H1 (cell line): ENCODE results near the gene CTIF. TPM values are rescaled to one million over a fixed set of nuclear protein-coding genes. Genes with fewer than 3 reads are reported as not detected.

Experiments used
- CTCF ChIA-PET: fragments of 300-600 bp; sonication (Branson Sonifier 250); formaldehyde crosslinking; loops from one replicate; lab custom pipeline; 2021; ENCODE audit not compliant: partially characterized antibody; lab: Charles Lee
- POLR2A ChIA-PET: fragments of 300-600 bp; sonication (Branson Sonifier 250); formaldehyde crosslinking; loops from one replicate; lab custom pipeline; 2021; ENCODE audit warnings: inconsistent platforms; ENCODE audit not compliant: partially characterized antibody; lab: Charles Lee
- DNase-seq, 2 experiments: peaks; one replicate each; pipeline versions ENCODE4 v3.0.0 to v3.0.0-alpha.2; 2010 to 2022; ENCODE audit warnings: low spot score in 2 of 2, low read depth in 1 of 2, mixed read lengths in 1 of 2
- FAIRE-seq: peaks from 2 replicates; lab custom pipeline; 2011; peaks lifted over from hg19 to GRCh38; lab: Jason Lieb, UNC
- H2AFZ ChIP-seq: 2 replicates; pipeline ENCODE4 v1.8.1; 2012; ENCODE audit warnings: low read length, inconsistent platforms
- H2AK5ac ChIP-seq: 2 replicates; pipeline ENCODE4 v1.6.1; 2013; ENCODE audit warnings: low read depth, low read length
- H2BK120ac ChIP-seq: replicated peaks from 2 replicates; pipeline ENCODE3; 2013; ENCODE audit warnings: low read depth, low read length, inconsistent platforms
- H2BK12ac ChIP-seq: 2 replicates; pipeline ENCODE4 v1.6.1; 2013; ENCODE audit warnings: low read depth, low read length
- H2BK15ac ChIP-seq: 2 replicates; pipeline ENCODE4 v1.6.1; 2013; ENCODE audit warnings: low read length
- H2BK20ac ChIP-seq: 2 replicates; pipeline ENCODE4 v1.6.1; 2013; ENCODE audit warnings: low read length
- H2BK5ac ChIP-seq: 2 replicates; pipeline ENCODE4 v1.6.1; 2013; ENCODE audit warnings: low read depth, low read length
- H3K14ac ChIP-seq: 2 replicates; pipeline ENCODE4 v1.6.1; 2013; ENCODE audit warnings: inconsistent platforms; ENCODE audit not compliant: insufficient read length
- H3K18ac ChIP-seq: 2 replicates; pipeline ENCODE4 v1.6.1; 2013; ENCODE audit warnings: low read length; ENCODE audit errors: extremely low read depth
- H3K23ac ChIP-seq: 2 replicates; pipeline ENCODE4 v1.6.1; 2013; ENCODE audit warnings: inconsistent platforms; ENCODE audit not compliant: insufficient read length
- H3K23me2 ChIP-seq: 2 replicates; pipeline ENCODE4 v1.6.1; 2013; ENCODE audit warnings: low read depth, low read length
- H3K27ac ChIP-seq: 2 replicates; pipeline ENCODE4 v1.6.1; 2011; ENCODE audit warnings: low read depth, low read length, inconsistent platforms
- H3K27me3 ChIP-seq, 4 experiments: replicated peaks in 1 of 4; 1 replicate in 1 of 4; 2 replicates in 3 of 4; pipeline versions ENCODE4 v1.6.1 to v1.8.1; 2011 to 2013; ENCODE audit warnings: low read length in 3 of 4, mild to moderate bottlenecking in 3 of 4, inconsistent platforms in 2 of 4, mixed read lengths in 2 of 4, moderate library complexity in 1 of 4; ENCODE audit not compliant: control insufficient read depth in 3 of 4, insufficient read depth in 3 of 4; ENCODE audit errors: extremely low read depth in 1 of 4
- H3K36me3 ChIP-seq, 4 experiments: 2 replicates each; pipeline versions ENCODE4 v1.6.1 to v1.8.1; 2011 to 2013; ENCODE audit warnings: mild to moderate bottlenecking in 4 of 4, low read length in 3 of 4, moderate library complexity in 2 of 4, control low read depth in 1 of 4, inconsistent platforms in 1 of 4; ENCODE audit not compliant: insufficient read depth in 4 of 4, control insufficient read depth in 2 of 4
- H3K4ac ChIP-seq: replicated peaks from 2 replicates; pipeline ENCODE3; 2013; ENCODE audit warnings: low read length, low read depth, mixed read lengths, inconsistent platforms; ENCODE audit not compliant: insufficient read length
- H3K4me1 ChIP-seq, 4 experiments: replicated peaks in 1 of 4; 1 replicate in 1 of 4; 2 replicates in 3 of 4; pipeline versions ENCODE4 v1.6.1 to v1.8.1; 2011 to 2013; ENCODE audit warnings: low read length in 3 of 4, inconsistent platforms in 2 of 4, mixed read lengths in 1 of 4; ENCODE audit not compliant: insufficient read depth in 4 of 4, control insufficient read depth in 3 of 4
- H3K4me2 ChIP-seq, 2 experiments: 2 replicates each; pipeline versions ENCODE4 v1.6.1 to v1.8.1; 2011 to 2013; ENCODE audit warnings: low read depth in 2 of 2, low read length in 2 of 2, control low read depth in 1 of 2, inconsistent platforms in 1 of 2, mild to moderate bottlenecking in 1 of 2; ENCODE audit not compliant: insufficient read depth in 1 of 2
- H3K4me3 ChIP-seq, 4 experiments: fragments of 200-600, 300-600 bp in 1 of 4; sonication (generic), shearing (Covaris generic), sonication (Bioruptor Twin) in 1 of 4; 2 replicates each; pipeline versions ENCODE4 v1.5.1 to v1.8.1; 2011 to 2016; ENCODE audit warnings: low read length in 4 of 4, low read depth in 3 of 4, control low read depth in 2 of 4, inconsistent platforms in 2 of 4, mild to moderate bottlenecking in 2 of 4, mixed read lengths in 1 of 4, moderate library complexity in 1 of 4; ENCODE audit not compliant: insufficient read depth in 2 of 4; ENCODE audit errors: extremely low read depth in 1 of 4
- H3K56ac ChIP-seq: replicated peaks from 2 replicates; pipeline ENCODE3; 2013; ENCODE audit warnings: low read depth, mild to moderate bottlenecking, mixed read lengths, low read length, inconsistent platforms; ENCODE audit not compliant: insufficient read length
- H3K79me1 ChIP-seq: 2 replicates; pipeline ENCODE4 v1.6.1; 2013; ENCODE audit warnings: low read depth, low read length, control low read depth
- H3K79me2 ChIP-seq, 2 experiments: 2 replicates each; pipeline versions ENCODE4 v1.6.1 to v1.8.1; 2012 to 2013; ENCODE audit warnings: low read length in 2 of 2, mild to moderate bottlenecking in 2 of 2, inconsistent platforms in 1 of 2; ENCODE audit not compliant: insufficient read depth in 2 of 2, control insufficient read depth in 1 of 2
- H3K9ac ChIP-seq, 4 experiments: replicated peaks in 1 of 4; 1 replicate in 1 of 4; 2 replicates in 3 of 4; pipeline versions ENCODE4 v1.6.1 to v1.8.1; 2011 to 2013; ENCODE audit warnings: low read depth in 3 of 4, low read length in 3 of 4, control low read depth in 2 of 4, mild to moderate bottlenecking in 2 of 4, moderate library complexity in 2 of 4, inconsistent platforms in 1 of 4; ENCODE audit errors: extremely low read depth in 1 of 4
- H3K9me3 ChIP-seq, 2 experiments: 2 replicates each; pipeline versions ENCODE4 v1.6.1 to v1.8.1; 2012 to 2013; ENCODE audit warnings: mild to moderate bottlenecking in 2 of 2, moderate library complexity in 2 of 2, control low read depth in 1 of 2, inconsistent platforms in 1 of 2, low read depth in 1 of 2, low read length in 1 of 2, mixed read lengths in 1 of 2; ENCODE audit not compliant: insufficient read depth in 2 of 2
- H4K20me1 ChIP-seq, 2 experiments: replicated peaks in 1 of 2; 2 replicates each; pipeline versions ENCODE3 to v1.8.1; 2011 to 2013; ENCODE audit warnings: inconsistent platforms in 2 of 2, low read length in 2 of 2, mild to moderate bottlenecking in 1 of 2; ENCODE audit not compliant: insufficient read depth in 2 of 2, control insufficient read depth in 1 of 2
- H4K5ac ChIP-seq: 2 replicates; pipeline ENCODE4 v1.6.1; 2013; ENCODE audit warnings: low read length, low read depth, mixed read lengths, inconsistent platforms; ENCODE audit not compliant: insufficient read length
- H4K8ac ChIP-seq: 2 replicates; pipeline ENCODE4 v1.8.0; 2013; ENCODE audit warnings: mild to moderate bottlenecking, moderate library complexity, low read length, inconsistent platforms; ENCODE audit not compliant: insufficient read depth; ENCODE audit errors: extremely low read depth
- H4K91ac ChIP-seq: replicated peaks from 2 replicates; pipeline ENCODE3; 2013; ENCODE audit warnings: low read length, mixed read lengths, inconsistent platforms; ENCODE audit not compliant: insufficient read length
- ASH2L ChIP-seq: fragments of 200-600, 300-600 bp; sonication (generic); IDR thresholded peaks from one replicate; pipeline ENCODE4 v1.7.1; 2017; ENCODE audit warnings: low read length
- BACH1 ChIP-seq: IDR thresholded peaks from 2 replicates; pipeline ENCODE4 v1.6.1; 2012; ENCODE audit warnings: low read length, improper control_type of control experiment
- BCL11A ChIP-seq, 2 experiments: IDR thresholded peaks; one replicate each; pipeline ENCODE4 v1.6.1; 2011; ENCODE audit warnings: low read depth in 2 of 2, low read length in 2 of 2, mild to moderate bottlenecking in 2 of 2
- EP300 ChIP-seq, 2 experiments: IDR thresholded peaks; 1 replicate in 1 of 2; 2 replicates in 1 of 2; pipeline ENCODE4 v1.6.1; 2011 to 2012; ENCODE audit warnings: low read depth in 2 of 2, low read length in 2 of 2, mild to moderate bottlenecking in 2 of 2, borderline replicate concordance in 1 of 2, inconsistent platforms in 1 of 2, moderate library complexity in 1 of 2
- KDM5A ChIP-seq: fragments of 200-600 bp; IDR thresholded peaks from 2 replicates; pipeline ENCODE4 v1.7.1; 2012; ENCODE audit warnings: mild to moderate bottlenecking, low read length, inconsistent platforms, mixed read lengths
- SIRT6 ChIP-seq: IDR thresholded peaks from one replicate; pipeline ENCODE4 v1.7.1; 2012; ENCODE audit warnings: low read length, inconsistent platforms
- ZNF274 ChIP-seq: IDR thresholded peaks from 2 replicates; pipeline ENCODE4 v1.7.0; 2012; ENCODE audit warnings: low read length, borderline replicate concordance; ENCODE audit errors: extremely low read depth
- WGBS, 2 experiments: shearing (Covaris generic) in 1 of 2; methylation state at CpG; one replicate each; pipeline versions ENCODE4 v1.1.6 to v1.1.7; 2013 to 2015; ENCODE audit warnings: low lambda C conversion rate in 2 of 2, mixed read lengths in 2 of 2, inconsistent platforms in 1 of 2, low coverage in 1 of 2, missing lambda C conversion rate in 1 of 2; ENCODE audit not compliant: insufficient replicate concordance in 2 of 2, insufficient coverage in 1 of 2, insufficient read length in 1 of 2; ENCODE audit errors: extremely low coverage in 1 of 2, missing lambda C conversion rate in 1 of 2; 5-methylcytosine and 5-hydroxymethylcytosine counted together
- polyA plus RNA-seq, 7 experiments: library from polyadenylated mRNA; depleted of rRNA in 3 of 7; stranded (reverse) in 5 of 7; unstranded in 2 of 7; fragments of >200 nt in 5 of 7; fragments of 200-250 nt in 2 of 7; gene quantifications; 1 replicate in 5 of 7; 2 replicates in 1 of 7; 4 replicates in 1 of 7; pipeline versions ENCODE4 v1.2.1 to v1.2.3, GENCODE V29; 2011 to 2013; ENCODE audit warnings: missing spikeins in 2 of 7, mixed read lengths in 2 of 7
- total RNA-seq: library from RNA; stranded (reverse); fragmentation: NEBNext Ultra II Directional; extraction: Animal tissue kit (Norgen Biotek cat#: 25700); gene quantifications from 2 replicates; pipeline ENCODE4 v1.2.1, GENCODE V29; 2021

Gene CTIF
- total and polyA plus RNA-seq, 2 of the 8 experiments (the other 6 are each of a cell fraction or from before 2014, with no cell fraction given), result 9.0 to 17.8 TPM

DNA sequence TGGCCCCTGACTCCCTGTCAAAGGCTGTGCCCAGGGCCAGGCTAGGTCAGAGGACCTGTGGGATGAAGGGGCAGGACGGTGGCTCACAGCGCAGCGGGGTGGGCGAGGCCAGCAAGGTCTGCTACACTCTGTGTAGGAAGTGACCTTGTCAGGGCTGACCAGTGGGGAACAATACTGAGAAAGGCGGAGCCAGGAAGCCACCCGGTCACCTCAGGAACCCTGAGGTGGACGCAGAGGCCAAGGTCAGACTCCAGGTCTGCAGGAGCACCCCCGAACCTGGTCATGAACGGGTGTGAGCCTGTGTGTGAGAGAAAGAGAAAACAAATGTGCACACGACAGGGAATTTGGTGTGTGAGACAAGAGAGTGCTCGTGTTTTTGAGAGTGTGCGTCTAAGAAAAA is 339.6 kb downstream of the CTIF start:
- Histone ChIP-seq H3K27ac (no peak overlapping the region), H3K36me3 (no peaks in the 10 kb centered on the region), H3K56ac (no peak overlapping the region), H3K79me2 (no peaks in the 10 kb centered on the region), H3K23me2 (no peaks in the 10 kb centered on the region), H3K14ac (no peak overlapping the region), H2BK120ac (peak overlapping the region; percentile 81), H3K27me3 (0 out of 7 replicates have a peak, but pooled peaks cover 0 to 4% (median 0%) of the 10 kb centered on the region in 4 experiments), H4K20me1 (no peaks in the 10 kb centered on the region), H2AFZ (no peak overlapping the region), H3K4me1 (peaks cover 0 to 13% (median 10%) of the 10 kb centered on the region in 4 experiments; a peak in 6 of 7 replicates), H3K9me3 (no peaks in the 10 kb centered on the region), H2BK15ac (0 out of 2 replicates have a peak overlapping the region, but pooled peaks have one; percentile 72), H2BK20ac (peak overlapping the region; percentile 90; the same call in 1 of the 2 replicates), H3K4me3 (no peak overlapping the region), H3K4me2 (0 out of 4 replicates have a peak overlapping the region, but pooled peaks of 1 of the 2 experiments have one; percentile 38), H3K23ac (no peak overlapping the region), H2BK5ac (peak overlapping the region; percentile 78; the same call in 1 of the 2 replicates), H2AK5ac (peak overlapping the region; percentile 75; the same call in 1 of the 2 replicates), H2BK12ac (0 out of 2 replicates have a peak overlapping the region, but pooled peaks have one; percentile 87), H4K8ac (no peak overlapping the region), H3K18ac (peak overlapping the region; percentile 71), H3K79me1 (no peaks in the 10 kb centered on the region), H4K5ac (no peak overlapping the region), H3K9ac (peak overlapping the region in 1 of 4 experiments; percentile 17; a peak in 2 of 7 replicates), H3K4ac (peak overlapping the region; percentile 99), H4K91ac (peak overlapping the region; percentile 86)
- CTCF ChIA-PET, result interaction anchor here (1.6 to 1.9 kb wide), 2 partner anchors 13 to 104 kb away, joined by 5 read pairs; no protein-coding TSS in a partner anchor
- no peak for FAIRE-seq
- WGBS, 2 experiments, result 86 to 100% methylated on average over 2 to 12 of the region's 12 CpGs
- POLR2A ChIA-PET, result no interaction called here
- no peak for DNase-seq
- TF ChIP-seq BACH1, result no peak
- TF ChIP-seq ZNF274, result no peak
- TF ChIP-seq ASH2L, result peak; percentile 49
- no peak for TF ChIP-seq EP300 (IDR thresholded peaks at IDR 0.05; ENCODE audit: borderline replicate concordance in 1 of 2, low read depth in 2 of 2, low read length in 2 of 2)
- TF ChIP-seq KDM5A, result no peak
- no peak for TF ChIP-seq BCL11A (IDR thresholded peaks at IDR 0.05; ENCODE audit: low read depth in 2 of 2, low read length in 2 of 2)
- no peak for TF ChIP-seq SIRT6
